Pancreas (tissue), 10 donors: ENCODE measurements around the gene LIN7B. TPM values are rescaled to one million over a fixed set of nuclear protein-coding genes. Genes with fewer than 3 reads are reported as not detected.
A peak's percentile ranks its signal among the peaks of the same experiment; 100 is the strongest.

Experiments
- ATAC-seq, 4 donors: fragments of 200-7000 bp; cut with Tn5 transposase; one replicate each; pipeline versions ENCODE4 v1.8.0 to v1.9.1; 2020; ENCODE audit warnings: mild to moderate bottlenecking in 4 of 4, moderate library complexity in 4 of 4
- DNase-seq, 6 donors: peaks; one replicate each; pipeline ENCODE4 v3.0.0-alpha.2; 2020
- FAIRE-seq: peaks from 2 replicates; lab custom pipeline; 2012; peaks lifted over from hg19 to GRCh38; lab: Jason Lieb, UNC
- H3K27ac ChIP-seq, 4 donors: fragments of 200-600 bp; sonication (generic); 1 replicate in 3 of 4; 2 replicates in 1 of 4; pipeline versions ENCODE4 v1.5.0 to v1.8.0; 2020
- H3K27me3 ChIP-seq, 4 donors: fragments of 200-600 bp; one replicate each; pipeline ENCODE4 v1.8.0; 2021
- H3K36me3 ChIP-seq, 3 donors: fragments of 200-600 bp; sonication (generic) in 1 of 3; one replicate each; pipeline versions ENCODE4 v1.5.0 to v1.8.0; 2020 to 2021
- H3K4me1 ChIP-seq, 3 donors: fragments of 200-600 bp; one replicate each; pipeline ENCODE4 v1.8.0; 2021
- H3K4me3 ChIP-seq, 4 donors: fragments of 200-600 bp; sonication (generic) in 2 of 4; one replicate each; pipeline versions ENCODE4 v1.5.0 to v1.8.0; 2020 to 2021
- H3K9me3 ChIP-seq, 4 donors: fragments of 200-600 bp; one replicate each; pipeline ENCODE4 v1.8.0; 2021
- WGBS, 2 donors: extraction: QIAGEN DNeasy Blood & Tissue Kit; methylation state at CpG; one replicate each; pipeline ENCODE4 v1.1.7; 2013; 5-methylcytosine and 5-hydroxymethylcytosine counted together
- intact Hi-C, 3 donors: fragments of 100-400 bp; cut with DNase I; formaldehyde crosslinking; loops; one replicate each; pipeline versions ENCODE4 v1.11.1 to v1.14.2; 2022
- polyA plus RNA-seq, 2 donors: library from polyadenylated mRNA; stranded (reverse); fragments of 200-250 nt; gene quantifications; one replicate each; pipeline ENCODE4 v1.2.3, GENCODE V29; 2013
- total RNA-seq, 6 donors: library from RNA; stranded (reverse); fragmentation: NEBNext Ultra II Directional in 4 of 6; extraction: Animal tissue kit (Norgen Biotek cat#: 25700) in 4 of 6; gene quantifications; one replicate each; pipeline versions ENCODE4 v1.2.1 to v1.2.4, GENCODE V29; 2021 to 2023
- TF ChIP-seq, protein P1 (sequence below), 4 donors: fragments of 200-600 bp; sonication (generic) in 3 of 4; IDR thresholded peaks; one replicate each; pipeline versions ENCODE4 v1.5.0 to v1.8.0; 2021; ENCODE audit warnings: antibody characterized with exemption in 4 of 4
- donor health status: healthy with polysubstance abuse.
- donor health status: DM: no; HTN: no; CAD: no; lungs with moderate emphysema.
- donor health status: DM: no; HTN: no; CAD: no.
- donor health status: control.
- donor health status: control.
- donor health status: Bipolar disorder and iron deficiency.
- donor health status: DM: yes; HTN: yes; CAD: no.
- donor health status: DM: no; HTN: no; CAD: no.
- donor health status: DM: no; HTN: no; CAD: no.
- donor health status: DM: yes; HTN: yes; CAD: no.

The LIN7B gene
- total and polyA plus RNA-seq, 8 donors, result 4.7 to 20.7 (median 5.7) TPM

DNA sequence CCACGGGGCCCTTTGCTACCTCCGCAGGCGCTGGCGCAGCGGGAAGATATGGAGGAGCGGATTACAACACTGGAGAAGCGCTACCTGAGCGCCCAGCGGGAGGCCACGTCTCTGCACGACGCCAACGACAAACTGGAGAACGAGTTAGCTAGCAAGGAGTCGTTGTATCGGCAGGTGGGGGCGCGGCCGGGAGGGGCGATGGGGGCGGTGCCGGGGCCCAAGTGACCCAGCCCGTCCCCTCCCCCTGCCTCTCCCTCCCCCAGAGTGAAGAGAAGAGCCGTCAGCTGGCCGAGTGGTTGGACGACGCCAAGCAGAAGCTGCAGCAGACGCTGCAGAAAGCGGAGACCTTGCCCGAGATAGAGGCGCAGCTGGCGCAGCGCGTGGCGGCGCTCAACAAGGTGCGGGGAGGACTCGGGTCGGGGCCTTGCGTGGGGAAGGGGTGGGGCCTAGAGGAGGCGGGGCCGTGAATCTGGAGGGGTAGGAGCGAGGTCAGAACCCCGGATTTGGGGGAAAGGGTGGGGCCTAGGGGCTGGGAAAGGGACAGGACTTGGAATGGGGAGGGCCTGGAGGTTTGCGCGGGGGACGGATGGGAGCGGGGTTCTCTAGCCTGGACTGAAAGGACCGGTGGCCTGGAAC lies 18.9 kb downstream of the LIN7B start:
- H3K27me3 ChIP-seq, result no peaks in the 10 kb centered on the region
- FAIRE-seq (no peak), DNase-seq (peak in 1 of 6 donors; percentile 71), ATAC-seq (peak in 3 of 4 donors; percentile 10 to 54 (median 15))
- no peak overlapping the region for H3K27ac ChIP-seq
- TF ChIP-seq, protein P1, sequence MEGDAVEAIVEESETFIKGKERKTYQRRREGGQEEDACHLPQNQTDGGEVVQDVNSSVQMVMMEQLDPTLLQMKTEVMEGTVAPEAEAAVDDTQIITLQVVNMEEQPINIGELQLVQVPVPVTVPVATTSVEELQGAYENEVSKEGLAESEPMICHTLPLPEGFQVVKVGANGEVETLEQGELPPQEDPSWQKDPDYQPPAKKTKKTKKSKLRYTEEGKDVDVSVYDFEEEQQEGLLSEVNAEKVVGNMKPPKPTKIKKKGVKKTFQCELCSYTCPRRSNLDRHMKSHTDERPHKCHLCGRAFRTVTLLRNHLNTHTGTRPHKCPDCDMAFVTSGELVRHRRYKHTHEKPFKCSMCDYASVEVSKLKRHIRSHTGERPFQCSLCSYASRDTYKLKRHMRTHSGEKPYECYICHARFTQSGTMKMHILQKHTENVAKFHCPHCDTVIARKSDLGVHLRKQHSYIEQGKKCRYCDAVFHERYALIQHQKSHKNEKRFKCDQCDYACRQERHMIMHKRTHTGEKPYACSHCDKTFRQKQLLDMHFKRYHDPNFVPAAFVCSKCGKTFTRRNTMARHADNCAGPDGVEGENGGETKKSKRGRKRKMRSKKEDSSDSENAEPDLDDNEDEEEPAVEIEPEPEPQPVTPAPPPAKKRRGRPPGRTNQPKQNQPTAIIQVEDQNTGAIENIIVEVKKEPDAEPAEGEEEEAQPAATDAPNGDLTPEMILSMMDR (IDR thresholded peaks at IDR 0.05), result no peak
- no peaks in the 10 kb centered on the region for H3K9me3 ChIP-seq
- H3K36me3 ChIP-seq, result no peaks in the 10 kb centered on the region
- peak overlapping the region in 2 of 4 donors; percentile 9 to 25 for H3K4me3 ChIP-seq
- H3K4me1 ChIP-seq, result no peaks in the 10 kb centered on the region
- 38 to 52% methylated on average over 48 to 49 of the region's 49 CpGs for WGBS, 2 donors
- intact Hi-C loops, result no loop called here

DNA sequence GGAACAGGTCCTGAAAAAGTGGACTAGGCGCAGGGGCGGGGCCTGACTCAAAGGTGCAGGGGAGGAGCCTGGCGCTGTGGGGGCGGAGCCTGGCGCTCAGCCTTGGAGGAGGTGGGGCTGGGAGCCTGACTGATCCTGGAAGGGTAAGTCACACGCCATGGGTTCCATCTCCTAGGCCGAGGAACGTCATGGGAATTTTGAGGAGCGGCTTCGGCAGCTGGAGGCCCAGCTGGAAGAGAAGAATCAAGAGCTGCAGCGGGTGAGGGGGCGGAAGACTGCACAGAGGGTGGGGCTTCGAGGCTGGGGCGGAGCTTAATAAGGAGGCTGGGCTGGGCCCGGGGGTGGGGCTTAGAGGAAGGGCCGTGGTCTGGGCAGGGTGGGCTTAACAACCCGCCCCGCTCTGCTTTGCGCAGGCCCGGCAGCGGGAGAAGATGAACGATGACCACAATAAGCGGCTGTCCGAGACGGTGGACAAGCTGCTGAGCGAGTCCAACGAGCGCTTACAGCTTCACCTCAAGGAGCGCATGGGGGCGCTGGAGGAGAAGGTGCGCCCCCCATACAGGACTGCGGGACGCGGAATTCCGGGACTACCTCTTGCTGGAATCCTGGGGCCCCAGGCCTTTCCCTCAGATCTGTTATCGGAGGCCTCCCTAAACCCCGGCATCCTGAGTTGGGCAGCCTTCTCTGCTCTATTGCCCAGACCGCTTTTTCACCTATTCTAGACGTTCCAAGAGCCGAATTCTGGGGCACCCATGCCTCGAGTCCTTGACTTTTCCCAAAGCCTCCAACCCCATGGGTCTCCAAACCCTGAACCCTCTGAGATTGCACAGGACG lies 19.7 kb downstream of the LIN7B start:
- Histone ChIP-seq H3K27ac (no peak overlapping the region), H3K36me3 (no peaks in the 10 kb centered on the region)
- peak; percentile 58 to 88 (median 85) for DNase-seq

DNA sequence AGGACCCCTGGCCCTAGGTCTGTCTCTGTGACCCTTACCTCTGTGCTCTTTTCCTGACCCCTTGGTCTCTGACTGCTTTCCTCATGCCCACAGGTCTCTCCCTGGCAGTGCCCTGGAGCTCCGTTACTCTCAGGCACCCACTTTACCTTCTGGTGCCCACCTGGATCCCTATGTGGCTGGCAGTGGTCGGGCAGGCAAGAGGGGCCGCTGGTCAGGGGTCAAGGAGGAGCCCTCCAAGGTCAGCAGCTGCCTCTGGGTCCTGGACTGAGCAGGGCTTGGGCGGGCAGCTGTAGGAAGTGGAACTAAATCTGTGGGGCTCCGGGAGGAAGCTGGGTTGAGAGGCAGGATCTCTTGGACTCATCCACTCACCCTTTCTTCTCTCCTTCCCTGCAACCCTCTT lies 21.5 kb downstream of the LIN7B start:
- DNase-seq (no peak), FAIRE-seq (no peak), ATAC-seq (no peak)
- Histone ChIP-seq H3K9me3 (no peaks in the 10 kb centered on the region), H3K4me1 (no peaks in the 10 kb centered on the region), H3K36me3 (no peaks in the 10 kb centered on the region), H3K27me3 (no peaks in the 10 kb centered on the region), H3K4me3 (no peak overlapping the region), H3K27ac (no peak overlapping the region)
- WGBS, 2 donors, result 81 to 83% methylated on average over 5 of the region's 5 CpGs
- TF ChIP-seq, protein P1 (IDR thresholded peaks at IDR 0.05), result no peak
- intact Hi-C loops, result no loop called here

More for the DNA sequence above, 19.7 kb downstream of the LIN7B start:
- Histone ChIP-seq H3K9me3 (no peaks in the 10 kb centered on the region), H3K4me1 (no peaks in the 10 kb centered on the region), H3K4me3 (peak overlapping the region in 2 of 4 donors; percentile 9 to 25), H3K27me3 (no peaks in the 10 kb centered on the region)
- intact Hi-C loops, result no loop called here
- FAIRE-seq (no peak), ATAC-seq (peak; percentile 68 to 95 (median 78))
- 54 to 65% methylated on average over 40 to 42 of the region's 42 CpGs for WGBS, 2 donors
- TF ChIP-seq, protein P1 (IDR thresholded peaks at IDR 0.05), result no peak

DNA sequence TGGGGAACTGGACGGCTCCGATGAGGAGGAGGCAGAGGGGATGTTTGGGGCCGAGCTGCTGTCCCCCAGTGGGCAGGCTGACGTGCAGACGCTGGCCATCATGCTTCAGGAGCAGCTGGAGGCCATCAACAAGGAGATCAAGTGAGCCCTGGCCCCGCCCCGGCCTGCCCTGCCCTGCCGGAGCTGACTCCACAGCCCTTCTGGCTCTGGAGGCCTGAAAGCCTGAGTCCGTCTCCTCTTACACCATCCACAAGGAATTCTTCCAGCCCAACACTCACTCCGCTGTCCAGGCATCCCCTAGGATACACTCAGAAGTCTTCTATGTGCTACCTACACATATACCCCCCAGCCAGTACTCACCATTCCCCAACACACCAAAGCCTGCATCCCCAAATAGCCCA lies 22.6 kb downstream of the LIN7B start:
- 84 to 89% methylated on average over 9 to 10 of the region's 10 CpGs for WGBS, 2 donors
- no peaks in the 10 kb centered on the region for H3K36me3 ChIP-seq
- H3K27ac ChIP-seq, result no peak overlapping the region
- no peak for FAIRE-seq
- TF ChIP-seq, protein P1 (IDR thresholded peaks at IDR 0.05), result no peak
- peak in 1 of 6 donors; percentile 69 for DNase-seq
- ATAC-seq, result no peak
- H3K4me3 ChIP-seq, result no peak overlapping the region
- H3K4me1 ChIP-seq, result no peaks in the 10 kb centered on the region
- no peaks in the 10 kb centered on the region for H3K9me3 ChIP-seq
- H3K27me3 ChIP-seq, result no peaks in the 10 kb centered on the region
- intact Hi-C loops, result no loop called here
